GM12892 (cell line): ENCODE data around the gene YAF2.

Experiments used
- POLR2A ChIP-seq: IDR thresholded peaks from 2 replicates; pipeline ENCODE4 v1.6.1; 2011; ENCODE audit warnings: low read depth, low read length, control low read depth
- POLR2AphosphoS5 ChIP-seq: IDR thresholded peaks from 2 replicates; pipeline ENCODE4 v1.6.1; 2011; ENCODE audit warnings: low read depth, low read length, control low read depth
- TAF1 ChIP-seq: IDR thresholded peaks from 2 replicates; pipeline ENCODE4 v1.6.1; 2011; ENCODE audit warnings: low read depth, mild to moderate bottlenecking, control low read depth, low read length, borderline replicate concordance

DNA sequence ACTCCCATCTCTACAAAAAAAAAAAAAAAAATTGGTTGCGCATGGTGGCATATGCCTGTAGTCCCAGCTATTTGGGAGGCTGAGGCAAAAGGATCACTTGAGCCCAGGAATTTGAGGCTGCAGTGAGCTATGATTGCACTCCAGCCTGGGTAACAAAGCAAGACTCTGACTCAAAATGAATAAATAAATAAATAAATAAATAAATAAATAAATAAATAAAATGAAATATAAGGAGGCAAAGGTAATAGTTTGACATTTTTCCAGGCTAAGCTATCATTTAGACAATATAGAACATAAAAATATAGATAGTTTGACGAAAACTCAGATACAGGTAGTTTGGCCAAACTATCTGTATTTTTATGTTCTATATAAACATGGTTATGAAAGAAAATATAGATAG lies 47.4 kb upstream of the YAF2 start:
- TF ChIP-seq TAF1 (no peak), POLR2AphosphoS5 (no peak), POLR2A (no peak)
